ENCODE results near the gene ZNF853.
A peak's percentile ranks its signal among the peaks of the same experiment; 100 is the strongest.

Gene ZNF853

GRCh38 chr7:6588566-6588965 is 26.8 kb upstream of the ZNF853 start:
- ATAC-seq (ENCODE audit: low read depth) (no peak), DNase-seq (ENCODE audit: low spot score in 2 of 2) (no peak)
- Mint-ChIP-seq H3K27ac (peak overlapping the region; percentile 47), H3K27me3 (no peaks in the 10 kb centered on the region), H3K36me3 (peaks cover 29% of the 10 kb centered on the region), H3K4me3 (peak overlapping the region; percentile 34), H3K4me1 (peaks cover 9% of the 10 kb centered on the region), H3K9me3 (no peaks in the 10 kb centered on the region)

- peaks cover 28% of the 10 kb centered on the region for H3K36me3 Mint-ChIP-seq
- peak overlapping the region; percentile 68 for H3K4me3 Mint-ChIP-seq
- ATAC-seq (ENCODE audit: low read depth) (no peak), DNase-seq (ENCODE audit: low spot score in 2 of 2) (no peak)
- H3K27ac Mint-ChIP-seq = peak overlapping the region; percentile 47
- peaks cover 9% of the 10 kb centered on the region for H3K4me1 Mint-ChIP-seq
- no peaks in the 10 kb centered on the region for H3K9me3 Mint-ChIP-seq
- H3K27me3 Mint-ChIP-seq = no peaks in the 10 kb centered on the region
Measured at GRCh38 chr7:6589151-6589828, 26.1 kb upstream of the ZNF853 start.

- Mint-ChIP-seq H3K4me3 (peak within 1 kb of the TSS; percentile 88), H3K27me3 (no peaks in the 10 kb centered on the region), H3K27ac (peak within 1 kb of the TSS; percentile 77), H3K4me1 (peaks cover 9% of the 10 kb centered on the region), H3K9me3 (no peaks in the 10 kb centered on the region), H3K36me3 (peaks cover 22% of the 10 kb centered on the region)
- peak; percentile 87 for ATAC-seq (ENCODE audit: low read depth)
- DNase-seq (ENCODE audit: low spot score in 2 of 2) = peak; percentile 89 to 94
Measured at GRCh38 chr7:6589829-6590644, 25.4 kb upstream of the ZNF853 start, which contains the start of gene INTS15. Gene INTS15, plus strand, starts transcription at chr7:6590021. Its CDS starts 263 bp downstream, at chr7:6590284.

- Mint-ChIP-seq H3K27me3 (no peaks in the 10 kb centered on the region), H3K9me3 (no peaks in the 10 kb centered on the region), H3K36me3 (peaks cover 21% of the 10 kb centered on the region), H3K27ac (peak overlapping the region; percentile 77), H3K4me3 (peak overlapping the region; percentile 88), H3K4me1 (peaks cover 9% of the 10 kb centered on the region)
- DNase-seq (ENCODE audit: low spot score in 2 of 2) (no peak), ATAC-seq (ENCODE audit: low read depth) (no peak)
Measured at GRCh38 chr7:6590645-6591110, 24.7 kb upstream of the ZNF853 start.

GRCh38 chr7:6600093-6600492 is 15.3 kb upstream of the ZNF853 start:
- Mint-ChIP-seq H3K36me3 (peaks cover 25% of the 10 kb centered on the region), H3K27me3 (no peaks in the 10 kb centered on the region), H3K27ac (no peak overlapping the region), H3K4me3 (no peak overlapping the region), H3K9me3 (no peaks in the 10 kb centered on the region), H3K4me1 (peaks cover 5% of the 10 kb centered on the region)
- ATAC-seq (ENCODE audit: low read depth) = no peak
- no peak for DNase-seq (ENCODE audit: low spot score in 2 of 2)

GRCh38 chr7:6604458-6604857 is 11.0 kb upstream of the ZNF853 start:
- no peak overlapping the region for H3K4me3 Mint-ChIP-seq
- ATAC-seq (ENCODE audit: low read depth) (no peak), DNase-seq (ENCODE audit: low spot score in 2 of 2) (no peak)
- no peak overlapping the region for H3K27ac Mint-ChIP-seq
- H3K27me3 Mint-ChIP-seq = no peaks in the 10 kb centered on the region
- H3K36me3 Mint-ChIP-seq = peaks cover 11% of the 10 kb centered on the region
- H3K4me1 Mint-ChIP-seq = peaks cover 3% of the 10 kb centered on the region
- no peaks in the 10 kb centered on the region for H3K9me3 Mint-ChIP-seq

GRCh38 chr7:6606866-6607583 is 8.4 kb upstream of the ZNF853 start:
- H3K36me3 Mint-ChIP-seq = peaks cover 8% of the 10 kb centered on the region
- H3K27me3 Mint-ChIP-seq = no peaks in the 10 kb centered on the region
- ATAC-seq (ENCODE audit: low read depth) (no peak), DNase-seq (ENCODE audit: low spot score in 2 of 2) (no peak)
- H3K4me1 Mint-ChIP-seq = peaks cover 6% of the 10 kb centered on the region
- no peaks in the 10 kb centered on the region for H3K9me3 Mint-ChIP-seq
- H3K4me3 Mint-ChIP-seq = no peak overlapping the region
- H3K27ac Mint-ChIP-seq = no peak overlapping the region

- Mint-ChIP-seq H3K9me3 (no peaks in the 10 kb centered on the region), H3K4me3 (no peak overlapping the region), H3K4me1 (peaks cover 6% of the 10 kb centered on the region), H3K27ac (no peak overlapping the region), H3K27me3 (peaks cover under 1% of the 10 kb centered on the region), H3K36me3 (peaks cover 8% of the 10 kb centered on the region)
- ATAC-seq (ENCODE audit: low read depth) (no peak), DNase-seq (ENCODE audit: low spot score in 2 of 2) (no peak)
Measured at GRCh38 chr7:6607651-6608051, 7.8 kb upstream of the ZNF853 start.

- H3K27ac Mint-ChIP-seq = no peak overlapping the region
- peaks cover 9% of the 10 kb centered on the region for H3K4me1 Mint-ChIP-seq
- peaks cover 3% of the 10 kb centered on the region for H3K27me3 Mint-ChIP-seq
- H3K4me3 Mint-ChIP-seq = no peak overlapping the region
- DNase-seq (ENCODE audit: low spot score in 2 of 2) (no peak), ATAC-seq (ENCODE audit: low read depth) (no peak)
- H3K9me3 Mint-ChIP-seq = no peaks in the 10 kb centered on the region
- H3K36me3 Mint-ChIP-seq = peaks cover 8% of the 10 kb centered on the region
Measured at GRCh38 chr7:6608081-6608480, 7.3 kb upstream of the ZNF853 start.

- H3K4me1 Mint-ChIP-seq = peaks cover 9% of the 10 kb centered on the region
- H3K9me3 Mint-ChIP-seq = no peaks in the 10 kb centered on the region
- no peak overlapping the region for H3K27ac Mint-ChIP-seq
- peaks cover 8% of the 10 kb centered on the region for H3K36me3 Mint-ChIP-seq
- ATAC-seq (ENCODE audit: low read depth) (no peak), DNase-seq (ENCODE audit: low spot score in 2 of 2) (no peak)
- H3K4me3 Mint-ChIP-seq = no peak overlapping the region
- H3K27me3 Mint-ChIP-seq = peaks cover 3% of the 10 kb centered on the region
Measured at GRCh38 chr7:6608794-6609193, 6.6 kb upstream of the ZNF853 start.

- Mint-ChIP-seq H3K36me3 (peaks cover 3% of the 10 kb centered on the region), H3K27me3 (peaks cover 3% of the 10 kb centered on the region), H3K27ac (no peak overlapping the region), H3K9me3 (no peaks in the 10 kb centered on the region), H3K4me1 (peaks cover 12% of the 10 kb centered on the region), H3K4me3 (no peak overlapping the region)
- no peak for DNase-seq (ENCODE audit: low spot score in 2 of 2)
- no peak for ATAC-seq (ENCODE audit: low read depth)
Measured at GRCh38 chr7:6612819-6613218, 2.6 kb upstream of the ZNF853 start.

GRCh38 chr7:6613706-6614105 is 1.7 kb upstream of the ZNF853 start:
- Mint-ChIP-seq H3K36me3 (peaks cover 3% of the 10 kb centered on the region), H3K4me3 (no peak overlapping the region), H3K27me3 (peaks cover 3% of the 10 kb centered on the region), H3K4me1 (peaks cover 12% of the 10 kb centered on the region), H3K27ac (no peak overlapping the region), H3K9me3 (no peaks in the 10 kb centered on the region)
- no peak for DNase-seq (ENCODE audit: low spot score in 2 of 2)
- no peak for ATAC-seq (ENCODE audit: low read depth)

- peaks cover 3% of the 10 kb centered on the region for H3K36me3 Mint-ChIP-seq
- H3K9me3 Mint-ChIP-seq = no peaks in the 10 kb centered on the region
- H3K4me3 Mint-ChIP-seq = peak overlapping the region; percentile 65
- ATAC-seq (ENCODE audit: low read depth) = peak; percentile 21
- no peak overlapping the region for H3K27ac Mint-ChIP-seq
- peak in 1 of 2 donors; percentile 19 for DNase-seq (ENCODE audit: low spot score in 2 of 2)
- H3K27me3 Mint-ChIP-seq = peaks cover 3% of the 10 kb centered on the region
- peaks cover 24% of the 10 kb centered on the region for H3K4me1 Mint-ChIP-seq
Measured at GRCh38 chr7:6615723-6616555, 529 bp downstream of the ZNF853 start.

All from memory B cell (primary cell).